GM10266 (cell line): ENCODE measurements around the gene DCHS2.

Experiments
- DNase-seq: peaks from one replicate; pipeline ENCODE4 v3.0.0; 2012; ENCODE audit errors: extremely low spot score
- CTCF ChIP-seq: IDR thresholded peaks from 2 replicates; pipeline ENCODE4 v1.5.1; 2012; ENCODE audit warnings: mild to moderate bottlenecking, low read depth; ENCODE audit not compliant: control insufficient read depth, insufficient read depth; ENCODE audit errors: missing control alignments

DCHS2 gene

DNA sequence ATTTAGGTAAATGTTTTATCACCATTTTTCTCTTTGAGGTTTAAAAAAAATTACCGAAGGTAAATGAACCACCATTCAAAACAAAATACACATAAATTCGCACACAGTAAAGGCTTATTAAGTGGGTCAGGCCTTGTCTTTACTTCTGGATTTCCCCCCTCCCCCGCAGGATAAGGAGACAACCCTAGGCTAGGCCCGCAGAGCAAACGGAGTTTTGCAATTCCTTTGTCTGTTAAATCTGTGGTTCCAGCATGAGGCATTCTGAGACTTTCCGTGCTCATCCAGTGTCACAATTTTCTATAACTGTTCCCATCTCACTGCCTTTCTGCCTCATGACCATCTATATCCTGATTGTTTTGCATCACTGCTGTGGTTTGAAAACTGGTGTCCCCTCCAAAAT is 307.4 kb downstream of the DCHS2 start:
- TF ChIP-seq CTCF, result no peak
- DNase-seq, result no peak

- TF ChIP-seq CTCF, result no peak
- no peak for DNase-seq
These were observed 308.3 kb downstream of the DCHS2 start for GRCh38 chr4:154183264-154183663.
